GM23248 (cell line): ENCODE data around the gene COL16A1. TPM values are rescaled to one million over a fixed set of nuclear protein-coding genes. Genes with fewer than 3 reads are reported as not detected.

Experiments
- DNase-seq: peaks from one replicate; pipeline ENCODE4 v3.0.0-alpha.2; 2015
- H2AFZ ChIP-seq: fragments of 200-600 bp; sonication (generic); 2 replicates; pipeline ENCODE4 v1.6.1; 2016; ENCODE audit warnings: antibody characterized with exemption
- H3F3A ChIP-seq: fragments of 200-600 bp; sonication (generic); 2 replicates; pipeline ENCODE4 v1.6.1; 2016; ENCODE audit warnings: mild to moderate bottlenecking, antibody characterized with exemption, mixed run types; ENCODE audit not compliant: insufficient read depth
- H3K27ac ChIP-seq: fragments of 200-600 bp; sonication (generic); 2 replicates; pipeline ENCODE4 v1.5.1; 2016; ENCODE audit warnings: mild to moderate bottlenecking
- H3K27me3 ChIP-seq: fragments of 200-600 bp; sonication (generic); replicated peaks from 2 replicates; pipeline ENCODE4 v1.6.1; 2016; ENCODE audit warnings: mild to moderate bottlenecking; ENCODE audit not compliant: insufficient read depth
- H3K36me3 ChIP-seq: fragments of 200-600 bp; sonication (generic); 2 replicates; pipeline ENCODE4 v1.6.1; 2016; ENCODE audit warnings: low read depth, mild to moderate bottlenecking
- H3K4me1 ChIP-seq: fragments of 200-600 bp; sonication (generic); 2 replicates; pipeline ENCODE4 v1.6.1; 2016; ENCODE audit warnings: mild to moderate bottlenecking; ENCODE audit not compliant: insufficient read depth
- H3K4me2 ChIP-seq: fragments of 200-600 bp; sonication (generic); one replicate; pipeline ENCODE4 v1.6.1; 2016; ENCODE audit warnings: mild to moderate bottlenecking; ENCODE audit not compliant: unreplicated experiment
- H3K4me3 ChIP-seq: fragments of 200-600 bp; sonication (generic); 2 replicates; pipeline ENCODE4 v1.5.1; 2016; ENCODE audit warnings: mild to moderate bottlenecking
- H3K79me2 ChIP-seq: fragments of 200-600 bp; sonication (generic); 2 replicates; pipeline ENCODE4 v1.6.1; 2016; ENCODE audit warnings: mild to moderate bottlenecking; ENCODE audit not compliant: insufficient read depth
- H3K9ac ChIP-seq: fragments of 200-600 bp; sonication (generic); 2 replicates; pipeline ENCODE4 v1.6.1; 2016; ENCODE audit warnings: mild to moderate bottlenecking
- H3K9me2 ChIP-seq: fragments of 200-600 bp; sonication (generic); 2 replicates; pipeline ENCODE4 v1.6.1; 2016; ENCODE audit warnings: mixed run types, mild to moderate bottlenecking, moderate library complexity; ENCODE audit not compliant: insufficient read depth
- H3K9me3 ChIP-seq: fragments of 200-600 bp; sonication (generic); one replicate; pipeline ENCODE4 v1.6.1; 2017; ENCODE audit warnings: low read depth
- H4K20me1 ChIP-seq: fragments of 200-600 bp; sonication (generic); 2 replicates; pipeline ENCODE4 v1.6.0; 2016; ENCODE audit not compliant: insufficient read depth
- EZH2 ChIP-seq: fragments of 200-600 bp; sonication (generic); IDR thresholded peaks from 2 replicates; pipeline ENCODE4 v1.6.1; 2018; ENCODE audit warnings: antibody characterized with exemption, mild to moderate bottlenecking; ENCODE audit not compliant: insufficient read depth, poor library complexity, severe bottlenecking
- EZH2phosphoT487 ChIP-seq: fragments of 200-600 bp; sonication (generic); IDR thresholded peaks from 2 replicates; pipeline ENCODE4 v1.6.1; 2018; ENCODE audit warnings: antibody characterized with exemption, moderate library complexity, mild to moderate bottlenecking, low read depth; ENCODE audit not compliant: insufficient read depth
- WGBS, 2 experiments: methylation state at CpG; one replicate each; pipeline ENCODE4 v1.1.6; 2015 to 2017; ENCODE audit warnings: low lambda C conversion rate in 2 of 2, low coverage in 1 of 2; ENCODE audit errors: missing lambda C conversion rate in 2 of 2; 5-methylcytosine and 5-hydroxymethylcytosine counted together
- in situ Hi-C: fragments of 300-500 bp; cut with MboI; formaldehyde crosslinking; loops from 2 replicates; pipeline ENCODE4 v1.15.0; 2020
- polyA plus RNA-seq: library from polyadenylated mRNA; unstranded; fragments of >200 nt; fragmentation: Nextera tagmentation; extraction: Ambion mirVana; gene quantifications from 2 replicates; pipeline ENCODE4 v1.2.1, GENCODE V29; 2016
- total RNA-seq: library from RNA; depleted of rRNA; stranded (reverse); fragments of >200 nt; shearing (Covaris generic); gene quantifications from 2 replicates; pipeline ENCODE4 v1.2.3, GENCODE V29; 2014

COL16A1 gene
- total and polyA plus RNA-seq, 2 experiments from 2014 or later: 67.3 to 247 TPM

GRCh38 chr1:31679091-31679490, 24.7 kb downstream of the COL16A1 start:
- no peaks in the 10 kb centered on the region for H3K79me2 ChIP-seq
- in situ Hi-C loops: no loop called here
- no peaks in the 10 kb centered on the region for H3K4me1 ChIP-seq
- peaks cover 3% of the 10 kb centered on the region; the same call in 1 of the 2 replicates for H3K36me3 ChIP-seq
- no peaks in the 10 kb centered on the region for H3K27me3 ChIP-seq
- H3F3A ChIP-seq: no peaks in the 10 kb centered on the region
- no peak for DNase-seq
- no peaks in the 10 kb centered on the region for H3K9me3 ChIP-seq
- no peaks in the 10 kb centered on the region for H4K20me1 ChIP-seq
- no peak for TF ChIP-seq EZH2phosphoT487
- TF ChIP-seq EZH2: no peak
- no peak overlapping the region for H2AFZ ChIP-seq
- WGBS, 2 experiments: 9 to 11% methylated on average over 2 of the region's 2 CpGs
- no peak overlapping the region for H3K4me3 ChIP-seq
- no peak overlapping the region for H3K4me2 ChIP-seq
- H3K9ac ChIP-seq: no peak overlapping the region
- H3K9me2 ChIP-seq: no peaks in the 10 kb centered on the region
- H3K27ac ChIP-seq: no peak overlapping the region

GRCh38 chr1:31678681-31679080, 25.1 kb downstream of the COL16A1 start:
- in situ Hi-C loops: no loop called here
- Histone ChIP-seq H3K9me3 (no peaks in the 10 kb centered on the region), H3K27me3 (no peaks in the 10 kb centered on the region), H3F3A (no peaks in the 10 kb centered on the region), H3K4me2 (no peak overlapping the region), H3K36me3 (peaks cover 3% of the 10 kb centered on the region; the same call in 1 of the 2 replicates), H3K9ac (no peak overlapping the region), H3K4me3 (no peak overlapping the region), H2AFZ (no peak overlapping the region), H3K79me2 (no peaks in the 10 kb centered on the region), H3K9me2 (no peaks in the 10 kb centered on the region), H3K4me1 (no peaks in the 10 kb centered on the region), H4K20me1 (no peaks in the 10 kb centered on the region), H3K27ac (no peak overlapping the region)
- TF ChIP-seq EZH2phosphoT487: no peak
- no peak for TF ChIP-seq EZH2
- no peak for DNase-seq
- WGBS, 2 experiments: 89 to 92% methylated on average over 4 of the region's 4 CpGs

DNA sequence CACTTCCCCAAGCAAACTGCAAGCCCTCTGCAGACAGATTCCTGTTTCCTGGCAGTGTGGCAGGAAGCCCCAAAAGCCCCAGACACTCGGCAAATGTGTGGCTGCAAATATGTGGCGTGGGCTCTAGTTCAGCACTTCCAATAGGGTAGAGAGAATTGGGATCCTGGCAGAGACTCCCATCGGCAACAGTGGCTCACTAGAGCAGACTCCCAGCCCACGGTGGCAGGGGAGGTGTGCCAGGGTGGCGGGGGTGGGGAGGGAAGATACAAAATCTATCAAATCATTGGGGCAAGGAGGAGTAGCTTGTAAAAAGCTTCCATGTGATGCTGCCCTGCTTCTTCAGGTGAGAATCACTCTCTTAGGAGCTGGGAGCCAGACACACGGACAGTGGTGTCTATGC, 25.9 kb downstream of the COL16A1 start:
- Histone ChIP-seq H4K20me1 (no peaks in the 10 kb centered on the region), H3K4me1 (no peaks in the 10 kb centered on the region), H3K4me2 (no peak overlapping the region), H3K79me2 (no peaks in the 10 kb centered on the region), H3K9me3 (no peaks in the 10 kb centered on the region), H2AFZ (no peak overlapping the region), H3K27ac (no peak overlapping the region), H3K4me3 (no peak overlapping the region), H3K9ac (no peak overlapping the region), H3F3A (no peaks in the 10 kb centered on the region), H3K36me3 (peaks cover 3% of the 10 kb centered on the region; the same call in 1 of the 2 replicates), H3K9me2 (no peaks in the 10 kb centered on the region), H3K27me3 (no peaks in the 10 kb centered on the region)
- 75 to 84% methylated on average over 6 of the region's 6 CpGs for WGBS, 2 experiments
- TF ChIP-seq EZH2: no peak
- no peak for TF ChIP-seq EZH2phosphoT487
- in situ Hi-C loops: no loop called here
- no peak for DNase-seq

DNA sequence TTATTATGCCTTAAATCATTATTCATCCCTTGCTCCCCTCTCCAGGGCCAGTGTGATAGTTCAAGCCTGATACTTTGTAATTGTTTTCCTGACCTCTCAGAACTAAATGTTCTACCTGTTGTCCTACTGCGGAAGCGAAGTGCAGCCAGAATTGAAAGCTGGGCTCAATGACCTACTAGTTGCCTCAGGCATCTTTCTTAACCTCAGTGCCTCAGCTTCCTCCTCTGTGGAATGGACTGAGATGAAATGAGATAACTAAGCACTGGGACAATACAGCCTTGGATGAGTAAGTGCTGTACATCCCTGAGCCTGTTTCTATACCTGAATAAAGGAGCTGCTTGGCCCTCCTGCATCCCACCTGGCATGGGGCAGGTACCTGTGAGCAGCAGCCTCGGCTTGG, 26.4 kb downstream of the COL16A1 start:
- no peaks in the 10 kb centered on the region for H3K79me2 ChIP-seq
- no peaks in the 10 kb centered on the region for H3K9me2 ChIP-seq
- peaks cover 3% of the 10 kb centered on the region; the same call in 1 of the 2 replicates for H3K36me3 ChIP-seq
- H4K20me1 ChIP-seq: no peaks in the 10 kb centered on the region
- no peaks in the 10 kb centered on the region for H3K4me1 ChIP-seq
- H2AFZ ChIP-seq: no peak overlapping the region
- H3K4me2 ChIP-seq: no peak overlapping the region
- TF ChIP-seq EZH2phosphoT487: no peak
- TF ChIP-seq EZH2: no peak
- H3K4me3 ChIP-seq: no peak overlapping the region
- 76 to 84% methylated on average over 3 of the region's 3 CpGs for WGBS, 2 experiments
- no peaks in the 10 kb centered on the region for H3K27me3 ChIP-seq
- in situ Hi-C loops: no loop called here
- no peak overlapping the region for H3K9ac ChIP-seq
- DNase-seq: no peak
- no peaks in the 10 kb centered on the region for H3K9me3 ChIP-seq
- H3F3A ChIP-seq: no peaks in the 10 kb centered on the region
- H3K27ac ChIP-seq: no peak overlapping the region

GRCh38 chr1:31675756-31676155, 28.1 kb downstream of the COL16A1 start:
- in situ Hi-C loops: no loop called here
- H3K9me2 ChIP-seq: no peaks in the 10 kb centered on the region
- H3K4me1 ChIP-seq: no peaks in the 10 kb centered on the region
- no peak overlapping the region for H3K9ac ChIP-seq
- H3K27ac ChIP-seq: no peak overlapping the region
- DNase-seq: no peak
- H3K4me3 ChIP-seq: no peak overlapping the region
- H3K4me2 ChIP-seq: no peak overlapping the region
- H3F3A ChIP-seq: no peaks in the 10 kb centered on the region
- H4K20me1 ChIP-seq: no peaks in the 10 kb centered on the region
- no peak for TF ChIP-seq EZH2phosphoT487
- TF ChIP-seq EZH2: no peak
- WGBS, 2 experiments: 85 to 88% methylated on average over 14 of the region's 14 CpGs
- no peak overlapping the region for H2AFZ ChIP-seq
- peaks cover 3% of the 10 kb centered on the region; the same call in 1 of the 2 replicates for H3K36me3 ChIP-seq
- H3K27me3 ChIP-seq: no peaks in the 10 kb centered on the region
- H3K79me2 ChIP-seq: no peaks in the 10 kb centered on the region
- no peaks in the 10 kb centered on the region for H3K9me3 ChIP-seq
